NCI-H510A (cell line): ENCODE data around the gene MICU2.
"Not testable (repeated sequence)": the region's sequence is repeated elsewhere in the genome, so short reads cannot be mapped to it uniquely, and the experiment has no call there.

Experiments used
- DNase-seq: peaks from one replicate; lab custom pipeline; 2025; lab: John Stamatoyannopoulos, UW

MICU2 gene

GRCh38 chr13:21594715-21595545, 9.0 kb downstream of the MICU2 start:
- no peak for DNase-seq

- not testable (repeated sequence) for DNase-seq
Measured at GRCh38 chr13:21590665-21591456, 13.1 kb downstream of the MICU2 start.

GRCh38 chr13:21590231-21590630, 13.7 kb downstream of the MICU2 start:
- DNase-seq, result no peak

- DNase-seq, result not testable (repeated sequence)
Measured at GRCh38 chr13:21589510-21589909, 14.5 kb downstream of the MICU2 start.

GRCh38 chr13:21588411-21588810, 15.6 kb downstream of the MICU2 start:
- not testable (repeated sequence) for DNase-seq

GRCh38 chr13:21584973-21585592, 18.9 kb downstream of the MICU2 start:
- DNase-seq, result no peak

GRCh38 chr13:21583478-21583877, 20.5 kb downstream of the MICU2 start:
- no peak for DNase-seq

- DNase-seq, result no peak
Measured at GRCh38 chr13:21580736-21581135, 23.2 kb downstream of the MICU2 start.

- DNase-seq, result no peak
Measured at GRCh38 chr13:21579754-21580316, 24.1 kb downstream of the MICU2 start.

- DNase-seq, result no peak
Measured at GRCh38 chr13:21578748-21579147, 25.2 kb downstream of the MICU2 start.

- DNase-seq, result no peak
Measured at GRCh38 chr13:21576426-21576825, 27.5 kb downstream of the MICU2 start.

- no peak for DNase-seq
Measured at GRCh38 chr13:21573920-21574712, 29.9 kb downstream of the MICU2 start.

GRCh38 chr13:21569686-21570085, 34.3 kb downstream of the MICU2 start:
- DNase-seq, result no peak

- no peak for DNase-seq
Measured at GRCh38 chr13:21568854-21569253, 35.1 kb downstream of the MICU2 start.

GRCh38 chr13:21567714-21568113, 36.3 kb downstream of the MICU2 start:
- DNase-seq, result no peak

GRCh38 chr13:21557995-21558394, 46.0 kb downstream of the MICU2 start:
- no peak for DNase-seq

GRCh38 chr13:21556051-21556450, 47.9 kb downstream of the MICU2 start:
- no peak for DNase-seq

- DNase-seq, result not testable (repeated sequence)
Measured at GRCh38 chr13:21553261-21553660, 50.7 kb downstream of the MICU2 start.

- no peak for DNase-seq
Measured at GRCh38 chr13:21550918-21551317, 53.1 kb downstream of the MICU2 start.

GRCh38 chr13:21549633-21550032, 54.3 kb downstream of the MICU2 start:
- no peak for DNase-seq

- no peak for DNase-seq
Measured at GRCh38 chr13:21548577-21548976, 55.4 kb downstream of the MICU2 start.

GRCh38 chr13:21546372-21546771, 57.6 kb downstream of the MICU2 start:
- DNase-seq, result no peak
